SK-N-SH treated with all-trans-retinoic acid at 6 μM for 48 hours (cell line): ENCODE measurements around the gene MECR.

ENCODE experiments used
- PPARA ChIP-seq: fragments of 250-450 bp; sonication (Bioruptor Pico); IDR thresholded peaks from 2 replicates; pipeline ENCODE4 v1.5.0; 2020; ENCODE audit warnings: mild to moderate bottlenecking, borderline replicate concordance
- TOX ChIP-seq: fragments of 250-450 bp; sonication (Bioruptor Pico); IDR thresholded peaks from 2 replicates; pipeline ENCODE4 v1.8.0; 2021; ENCODE audit warnings: mild to moderate bottlenecking, moderate library complexity, borderline replicate concordance
- ZFP30 ChIP-seq: fragments of 450-650 bp; formaldehyde crosslinking; IDR thresholded peaks from 2 replicates; pipeline ENCODE4 v1.5.0; 2022; ENCODE audit warnings: mild to moderate bottlenecking, moderate library complexity
- ZNF565 ChIP-seq: fragments of 450-650 bp; formaldehyde crosslinking; conservative IDR thresholded peaks from 2 replicates; pipeline ENCODE4 v1.5.0; 2020; ENCODE audit warnings: low read depth, mild to moderate bottlenecking, moderate library complexity

DNA sequence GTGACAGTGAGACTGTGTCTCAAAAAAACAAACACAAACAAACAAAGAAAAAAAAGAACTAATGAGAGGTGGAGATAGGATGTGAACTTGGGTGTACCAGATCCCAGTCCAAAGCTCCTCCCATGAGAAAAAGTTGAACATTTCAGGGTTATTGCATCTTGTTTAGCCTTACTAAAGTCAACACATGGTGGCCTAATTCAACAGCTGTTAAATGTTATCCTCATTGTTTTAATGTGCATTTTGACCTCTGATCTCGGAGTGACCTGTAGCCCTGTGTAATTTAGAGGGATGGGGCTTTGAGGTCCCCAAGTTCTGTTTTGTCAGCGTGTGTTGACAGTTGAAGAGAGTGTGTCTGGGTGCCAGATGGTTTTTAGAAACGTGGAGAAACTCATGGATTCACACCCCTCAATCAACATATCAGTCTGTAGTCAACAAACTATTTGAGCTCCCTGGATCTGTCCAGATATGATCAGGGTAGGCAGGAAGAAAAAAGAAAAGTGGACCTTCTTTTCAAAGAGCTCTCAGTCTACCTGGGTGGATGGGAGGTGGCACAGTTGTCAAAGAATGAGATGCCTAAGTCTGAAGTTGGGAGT, 40.3 kb upstream of the MECR start:
- TF ChIP-seq ZFP30 (no peak), TOX (CRISPR knock-in tag) (no peak), PPARA (CRISPR knock-in tag) (no peak), ZNF565 (no peak)
